ENCODE results near the gene GAN. TPM values are rescaled to one million over a fixed set of nuclear protein-coding genes. Genes with fewer than 3 reads are reported as not detected.

The GAN gene
- total and polyA plus RNA-seq, 2 donors (not counting 1 experiment from before 2014, with no cell fraction given), result 0.79 to 6.9 TPM

DNA sequence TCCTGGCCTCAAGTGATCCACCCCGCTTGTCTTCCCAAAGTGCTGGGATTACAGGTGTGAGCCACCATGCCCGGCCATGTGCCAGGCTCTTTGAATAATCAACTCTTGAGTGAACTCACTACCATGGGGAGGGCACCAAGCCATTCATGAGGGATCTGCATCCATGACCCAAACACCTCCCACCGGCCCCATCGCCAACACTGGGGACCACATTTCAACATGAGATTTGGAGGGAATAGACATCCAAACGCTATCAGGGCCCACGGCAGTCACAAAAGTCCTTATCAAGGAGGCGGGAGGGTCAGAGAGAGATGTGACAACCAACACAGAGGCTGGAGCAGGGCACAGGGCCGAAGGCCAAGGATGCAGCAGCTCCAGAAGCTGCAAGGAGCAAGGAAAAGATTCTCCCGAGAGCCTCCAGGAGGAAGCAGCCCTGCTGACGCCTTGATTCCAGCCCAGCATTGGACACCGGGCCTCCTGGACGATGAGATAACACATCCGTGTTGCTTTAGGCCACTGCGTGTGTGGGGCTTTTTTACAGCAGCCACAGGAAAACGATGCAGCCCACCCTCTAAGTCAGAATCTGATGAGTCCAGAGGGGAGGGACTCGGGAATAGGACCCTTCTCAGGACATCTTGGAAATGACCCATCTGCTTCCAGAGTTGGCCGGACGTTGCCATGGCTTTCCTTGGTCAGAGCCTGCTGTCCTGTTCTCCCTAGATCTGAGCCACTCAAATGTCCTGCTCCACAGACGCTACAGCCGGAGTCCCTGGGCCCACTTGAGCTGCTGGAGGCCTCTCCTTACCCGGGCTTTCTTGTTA lies 82.5 kb downstream of the GAN start:
- peaks cover 0 to 4% (median 0%) of the 10 kb centered on the region in 3 donors for H3K9me3 ChIP-seq (ENCODE audit: control extremely low read depth in 1 of 3, control insufficient read depth in 2 of 3, insufficient read depth in 1 of 3, low read length in 2 of 3)
- H3K27ac Mint-ChIP-seq, result no peak overlapping the region
- ChIA-PET POLR2A (no interaction called here), CTCF (interaction anchor here (0.6 to 1.1 kb wide), 3 partner anchors 36 to 326 kb away, joined by 3 to 4 read pairs (median 4); no protein-coding TSS in a partner anchor)
- intact Hi-C loops (cut with micrococcal nuclease), result no loop called here
- no peaks in the 10 kb centered on the region for H3K4me1 Mint-ChIP-seq
- no peak overlapping the region for H3K4me3 ChIP-seq (ENCODE audit: control extremely low read depth in 1 of 5, extremely low read depth in 1 of 5, insufficient read depth in 1 of 5, low read depth in 2 of 5, low read length in 4 of 5)
- no peak overlapping the region for H3K4me2 ChIP-seq (replicated peaks; ENCODE audit: low read depth, low read length, poor library complexity, severe bottlenecking)
- DNase-seq (no peak), ATAC-seq (ENCODE audit: low read depth) (no peak)
- H3K9ac ChIP-seq (ENCODE audit: low read length), result no peak overlapping the region
- no peaks in the 10 kb centered on the region for H3K79me2 ChIP-seq (ENCODE audit: control insufficient read depth, insufficient read depth, low read length)
- 92% methylated on average over 20 of the region's 21 CpGs for WGBS (ENCODE audit: insufficient coverage)
- peaks cover 0 to under 1% (median 0%) of the 10 kb centered on the region in 4 experiments for H3K27me3 ChIP-seq (replicated peaks in 1 of 4; ENCODE audit: control extremely low read depth in 1 of 4, control insufficient read depth in 3 of 4, insufficient read depth in 4 of 4, low read length in 3 of 4)
- H3K9me3 Mint-ChIP-seq (ENCODE audit: insufficient read depth), result no peaks in the 10 kb centered on the region
- no peak overlapping the region for H3K4me3 Mint-ChIP-seq
- H4K20me1 ChIP-seq (ENCODE audit: control insufficient read depth, insufficient read depth, low read length, poor library complexity, severe bottlenecking), result no peaks in the 10 kb centered on the region
- H2AFZ ChIP-seq (ENCODE audit: insufficient read depth, low read depth, low read length, poor library complexity, severe bottlenecking), result no peak overlapping the region
- no peaks in the 10 kb centered on the region for H3K27me3 Mint-ChIP-seq
- H3K27ac ChIP-seq (ENCODE audit: low read length in 2 of 2), result no peak overlapping the region
- H3K4me1 ChIP-seq (ENCODE audit: control insufficient read depth in 2 of 2, insufficient read depth in 2 of 2, low read length in 2 of 2), result no peaks in the 10 kb centered on the region
- no peaks in the 10 kb centered on the region for H3K36me3 ChIP-seq (replicated peaks in 1 of 2; ENCODE audit: control extremely low read depth in 1 of 2, control insufficient read depth in 1 of 2, extremely low read depth in 1 of 2, insufficient read depth in 2 of 2, low read length in 1 of 2)
- TF ChIP-seq, protein P1, sequence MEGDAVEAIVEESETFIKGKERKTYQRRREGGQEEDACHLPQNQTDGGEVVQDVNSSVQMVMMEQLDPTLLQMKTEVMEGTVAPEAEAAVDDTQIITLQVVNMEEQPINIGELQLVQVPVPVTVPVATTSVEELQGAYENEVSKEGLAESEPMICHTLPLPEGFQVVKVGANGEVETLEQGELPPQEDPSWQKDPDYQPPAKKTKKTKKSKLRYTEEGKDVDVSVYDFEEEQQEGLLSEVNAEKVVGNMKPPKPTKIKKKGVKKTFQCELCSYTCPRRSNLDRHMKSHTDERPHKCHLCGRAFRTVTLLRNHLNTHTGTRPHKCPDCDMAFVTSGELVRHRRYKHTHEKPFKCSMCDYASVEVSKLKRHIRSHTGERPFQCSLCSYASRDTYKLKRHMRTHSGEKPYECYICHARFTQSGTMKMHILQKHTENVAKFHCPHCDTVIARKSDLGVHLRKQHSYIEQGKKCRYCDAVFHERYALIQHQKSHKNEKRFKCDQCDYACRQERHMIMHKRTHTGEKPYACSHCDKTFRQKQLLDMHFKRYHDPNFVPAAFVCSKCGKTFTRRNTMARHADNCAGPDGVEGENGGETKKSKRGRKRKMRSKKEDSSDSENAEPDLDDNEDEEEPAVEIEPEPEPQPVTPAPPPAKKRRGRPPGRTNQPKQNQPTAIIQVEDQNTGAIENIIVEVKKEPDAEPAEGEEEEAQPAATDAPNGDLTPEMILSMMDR (IDR thresholded peaks at IDR 0.05), result no peak
- TF ChIP-seq EZH2 (IDR thresholded peaks at IDR 0.05; ENCODE audit: borderline replicate concordance, insufficient read depth, low read depth, low read length, poor library complexity, severe bottlenecking), result no peak

DNA sequence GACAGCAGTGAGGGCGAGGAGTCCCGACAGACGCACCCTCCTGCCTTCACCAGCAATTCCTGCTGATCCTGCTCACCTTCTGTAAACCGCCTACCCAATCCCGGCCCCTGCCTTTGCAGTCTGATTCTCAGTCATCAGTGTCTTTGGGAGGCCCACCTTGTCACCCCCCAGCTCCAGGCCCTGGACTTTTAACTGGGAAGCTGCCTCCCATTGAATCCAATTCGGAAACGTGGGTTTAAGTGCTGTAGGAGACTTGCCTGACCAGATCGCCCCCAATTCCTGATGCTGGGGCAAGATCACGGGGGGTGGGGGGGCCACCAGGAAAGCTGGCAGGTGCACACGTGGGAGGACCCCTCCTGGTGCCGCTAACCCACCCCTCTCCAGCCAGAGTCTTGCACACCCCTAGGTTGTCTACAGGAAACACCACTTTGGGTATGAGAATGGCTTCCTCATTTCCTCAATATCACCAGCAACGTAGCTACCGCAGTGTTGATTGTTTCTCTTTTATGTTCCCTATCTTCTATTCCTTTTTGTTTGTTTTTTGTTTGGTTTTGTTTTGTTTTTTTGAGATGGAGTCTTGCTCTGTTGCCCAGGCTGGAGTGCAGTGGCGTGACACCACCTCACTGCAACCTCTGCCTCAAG lies 83.2 kb downstream of the GAN start:
- POLR2A ChIA-PET, result no interaction called here
- no peak overlapping the region for H3K27ac Mint-ChIP-seq

More for the DNA sequence above, 83.2 kb downstream of the GAN start:
- no peak overlapping the region for H3K4me2 ChIP-seq (replicated peaks; ENCODE audit: low read depth, low read length, poor library complexity, severe bottlenecking)
- intact Hi-C loops (cut with micrococcal nuclease), result no loop called here
- no peaks in the 10 kb centered on the region for H4K20me1 ChIP-seq (ENCODE audit: control insufficient read depth, insufficient read depth, low read length, poor library complexity, severe bottlenecking)
- H3K27me3 ChIP-seq (replicated peaks in 1 of 4; ENCODE audit: control extremely low read depth in 1 of 4, control insufficient read depth in 3 of 4, insufficient read depth in 4 of 4, low read length in 3 of 4), result peaks cover 0 to 7% (median 0%) of the 10 kb centered on the region in 4 experiments
- no peak overlapping the region for H3K4me3 Mint-ChIP-seq
- H3K9me3 Mint-ChIP-seq (ENCODE audit: insufficient read depth), result no peaks in the 10 kb centered on the region
- no peaks in the 10 kb centered on the region for H3K4me1 Mint-ChIP-seq
- peaks cover 0 to 4% (median 0%) of the 10 kb centered on the region in 3 donors for H3K9me3 ChIP-seq (ENCODE audit: control extremely low read depth in 1 of 3, control insufficient read depth in 2 of 3, insufficient read depth in 1 of 3, low read length in 2 of 3)
- no peak overlapping the region for H2AFZ ChIP-seq (ENCODE audit: insufficient read depth, low read depth, low read length, poor library complexity, severe bottlenecking)
- no peaks in the 10 kb centered on the region for H3K79me2 ChIP-seq (ENCODE audit: control insufficient read depth, insufficient read depth, low read length)
- no peaks in the 10 kb centered on the region for H3K27me3 Mint-ChIP-seq
- no peaks in the 10 kb centered on the region for H3K4me1 ChIP-seq (ENCODE audit: control insufficient read depth in 2 of 2, insufficient read depth in 2 of 2, low read length in 2 of 2)
- H3K4me3 ChIP-seq (ENCODE audit: control extremely low read depth in 1 of 5, extremely low read depth in 1 of 5, insufficient read depth in 1 of 5, low read depth in 2 of 5, low read length in 4 of 5), result no peak overlapping the region
- 68% methylated on average over 10 of the region's 14 CpGs for WGBS (ENCODE audit: insufficient coverage)
- ATAC-seq (ENCODE audit: low read depth) (no peak), DNase-seq (no peak)
- no peaks in the 10 kb centered on the region for H3K36me3 ChIP-seq (replicated peaks in 1 of 2; ENCODE audit: control extremely low read depth in 1 of 2, control insufficient read depth in 1 of 2, extremely low read depth in 1 of 2, insufficient read depth in 2 of 2, low read length in 1 of 2)
- CTCF ChIA-PET, result interaction anchor here (0.6 to 1.1 kb wide), 3 partner anchors 35 to 326 kb away, joined by 3 to 4 read pairs (median 4); no protein-coding TSS in a partner anchor
- TF ChIP-seq, protein P1 (IDR thresholded peaks at IDR 0.05), result no peak
- H3K27ac ChIP-seq (ENCODE audit: low read length in 2 of 2), result no peak overlapping the region
- no peak overlapping the region for H3K9ac ChIP-seq (ENCODE audit: low read length)
